OCI-LY3 (cell line): ENCODE results near the gene TCAF1.
"Not testable (repeated sequence)": the region's sequence is repeated elsewhere in the genome, so short reads cannot be mapped to it uniquely, and the experiment has no call there.

Experiments used
- H2AFZ ChIP-seq: fragments of 200-600, 300-600 bp; shearing (Covaris generic); 2 replicates; pipeline ENCODE4 v1.6.0; 2014; ENCODE audit warnings: antibody characterized with exemption, low read depth, low read length
- H3K27ac ChIP-seq: fragments of 200-600, 300-600 bp; sonication (generic); 2 replicates; pipeline ENCODE4 v1.5.1; 2014; ENCODE audit warnings: mild to moderate bottlenecking, low read length, moderate library complexity, mixed read lengths
- H3K27me3 ChIP-seq: fragments of 200-600, 300-600 bp; sonication (generic); 2 replicates; pipeline ENCODE4 v1.6.1; 2014; ENCODE audit warnings: low read depth, low read length, mixed read lengths
- H3K36me3 ChIP-seq: fragments of 200-600, 300-600 bp; sonication (generic); replicated peaks from 2 replicates; pipeline ENCODE3; 2014; ENCODE audit warnings: low read depth, low read length, mixed read lengths
- H3K4me1 ChIP-seq: fragments of 300-600, 200-600 bp; sonication (generic); 2 replicates; pipeline ENCODE4 v1.6.1; 2014; ENCODE audit warnings: low read length, mixed read lengths
- H3K4me2 ChIP-seq: fragments of 200-600, 300-600 bp; sonication (generic); 2 replicates; pipeline ENCODE4 v1.6.1; 2014; ENCODE audit warnings: low read length, mixed read lengths
- H3K4me3 ChIP-seq: fragments of 300-600, 200-600 bp; sonication (generic); 2 replicates; pipeline ENCODE4 v1.5.1; 2014; ENCODE audit warnings: antibody characterized with exemption, mild to moderate bottlenecking, low read length, moderate library complexity
- H3K79me2 ChIP-seq: fragments of 300-600, 200-600 bp; shearing (Covaris generic); 2 replicates; pipeline ENCODE4 v1.6.1; 2014; ENCODE audit warnings: mild to moderate bottlenecking, low read length, mixed read lengths
- H3K9ac ChIP-seq: fragments of 300-600, 200-600 bp; shearing (Covaris generic); 2 replicates; pipeline ENCODE4 v1.6.0; 2014; ENCODE audit warnings: mild to moderate bottlenecking, low read length, moderate library complexity
- H3K9me3 ChIP-seq: fragments of 200-600, 300-600 bp; shearing (Covaris generic); 2 replicates; pipeline ENCODE4 v1.6.1; 2014; ENCODE audit warnings: low read length, mixed read lengths; ENCODE audit not compliant: insufficient read depth
- H4K20me1 ChIP-seq: fragments of 200-600, 300-600 bp; sonication (generic); 2 replicates; pipeline ENCODE4 v1.6.1; 2016; ENCODE audit warnings: low read length, mixed read lengths; ENCODE audit not compliant: insufficient read depth
- EZH2phosphoT487 ChIP-seq: fragments of 200-600 bp; shearing (Covaris generic); IDR thresholded peaks from 2 replicates; pipeline ENCODE4 v1.6.1; 2018; ENCODE audit warnings: antibody characterized with exemption, mixed run types, low read depth
- TF ChIP-seq, protein P1 (sequence below): fragments of 200-600, 300-600 bp; sonication (generic); IDR thresholded peaks from 2 replicates; pipeline ENCODE4 v1.5.1; 2014; ENCODE audit warnings: antibody characterized with exemption, low read length, low read depth

Gene TCAF1

DNA sequence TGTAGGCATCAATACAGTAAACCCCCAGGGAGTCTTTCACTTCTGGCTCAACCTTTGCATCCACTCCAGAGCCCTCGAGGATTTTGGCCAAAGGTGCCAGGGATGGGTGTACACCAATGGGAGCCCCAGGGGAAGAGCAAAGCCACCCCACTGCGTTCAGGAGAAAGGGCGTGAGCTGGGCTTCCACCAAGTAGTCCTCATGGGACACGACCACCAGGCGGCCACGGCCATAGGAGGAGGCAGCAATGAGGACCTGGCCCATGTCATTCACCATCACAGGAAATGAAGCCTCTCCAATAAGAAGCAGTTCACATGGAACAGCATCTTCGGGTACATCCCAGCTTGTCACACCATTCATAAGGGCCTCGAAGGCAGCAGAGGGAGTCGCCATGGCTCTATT is 25.8 kb downstream of the TCAF1 start:
- no peaks in the 10 kb centered on the region for H3K79me2 ChIP-seq
- H2AFZ ChIP-seq: no peak overlapping the region
- no peak overlapping the region for H3K27ac ChIP-seq
- H3K9ac ChIP-seq: no peak overlapping the region
- 0 out of 2 replicates have a peak, but pooled peaks cover 2% of the 10 kb centered on the region for H4K20me1 ChIP-seq
- H3K36me3 ChIP-seq: peaks cover 20% of the 10 kb centered on the region
- no peak overlapping the region for H3K4me3 ChIP-seq
- no peaks in the 10 kb centered on the region for H3K9me3 ChIP-seq
- TF ChIP-seq EZH2phosphoT487: no peak
- TF ChIP-seq, protein P1, sequence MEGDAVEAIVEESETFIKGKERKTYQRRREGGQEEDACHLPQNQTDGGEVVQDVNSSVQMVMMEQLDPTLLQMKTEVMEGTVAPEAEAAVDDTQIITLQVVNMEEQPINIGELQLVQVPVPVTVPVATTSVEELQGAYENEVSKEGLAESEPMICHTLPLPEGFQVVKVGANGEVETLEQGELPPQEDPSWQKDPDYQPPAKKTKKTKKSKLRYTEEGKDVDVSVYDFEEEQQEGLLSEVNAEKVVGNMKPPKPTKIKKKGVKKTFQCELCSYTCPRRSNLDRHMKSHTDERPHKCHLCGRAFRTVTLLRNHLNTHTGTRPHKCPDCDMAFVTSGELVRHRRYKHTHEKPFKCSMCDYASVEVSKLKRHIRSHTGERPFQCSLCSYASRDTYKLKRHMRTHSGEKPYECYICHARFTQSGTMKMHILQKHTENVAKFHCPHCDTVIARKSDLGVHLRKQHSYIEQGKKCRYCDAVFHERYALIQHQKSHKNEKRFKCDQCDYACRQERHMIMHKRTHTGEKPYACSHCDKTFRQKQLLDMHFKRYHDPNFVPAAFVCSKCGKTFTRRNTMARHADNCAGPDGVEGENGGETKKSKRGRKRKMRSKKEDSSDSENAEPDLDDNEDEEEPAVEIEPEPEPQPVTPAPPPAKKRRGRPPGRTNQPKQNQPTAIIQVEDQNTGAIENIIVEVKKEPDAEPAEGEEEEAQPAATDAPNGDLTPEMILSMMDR: no peak
- no peaks in the 10 kb centered on the region for H3K4me1 ChIP-seq
- no peak overlapping the region for H3K4me2 ChIP-seq
- H3K27me3 ChIP-seq: no peaks in the 10 kb centered on the region

DNA sequence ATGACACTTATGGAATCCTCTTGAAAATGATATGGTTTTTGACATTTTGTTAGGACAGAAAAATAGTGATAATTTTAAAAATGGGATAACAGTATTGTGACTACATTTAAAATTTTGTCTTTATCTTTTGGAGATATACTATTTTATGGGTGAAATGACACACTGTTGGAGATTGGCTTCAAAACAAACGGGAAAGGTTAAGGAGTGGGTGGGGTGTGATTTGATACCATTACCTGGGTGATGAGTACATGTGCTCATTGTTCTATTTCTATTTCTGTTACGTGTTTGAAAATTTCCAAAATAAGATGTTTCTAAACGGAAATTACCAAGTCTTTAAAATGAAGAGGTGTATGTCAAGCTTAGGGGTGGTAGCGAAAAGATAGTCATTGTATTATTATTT is 28.7 kb downstream of the TCAF1 start:
- not testable (repeated sequence) for H3K4me3 ChIP-seq, H3K27ac ChIP-seq, H3K4me2 ChIP-seq, H3K79me2 ChIP-seq, H4K20me1 ChIP-seq, H3K9me3 ChIP-seq, H3K4me1 ChIP-seq, H3K27me3 ChIP-seq, H3K9ac ChIP-seq, H2AFZ ChIP-seq
- H3K36me3 ChIP-seq: peaks cover 15% of the 10 kb centered on the region

DNA sequence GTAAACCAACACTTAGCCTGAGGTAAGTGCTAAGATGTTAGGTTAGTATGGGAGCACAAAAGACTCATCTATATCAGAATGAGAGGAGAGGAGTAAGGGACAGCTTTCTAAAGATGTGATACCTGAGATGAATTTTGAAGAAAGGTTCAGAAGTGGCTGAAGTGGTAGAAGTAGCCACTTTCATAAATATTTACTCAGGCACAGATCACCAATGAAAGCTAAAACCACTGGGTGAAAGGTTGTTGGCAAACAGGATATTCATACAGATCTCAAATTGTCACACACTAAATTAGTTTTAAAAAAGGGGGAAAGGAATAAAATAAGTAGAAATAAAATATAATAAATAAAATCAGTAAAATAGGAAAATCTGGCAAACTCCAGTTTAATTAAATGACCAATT is 30.4 kb downstream of the TCAF1 start:
- not testable (repeated sequence) for H3K4me1 ChIP-seq, H2AFZ ChIP-seq, H3K27ac ChIP-seq, H3K9ac ChIP-seq, H3K4me3 ChIP-seq, H3K9me3 ChIP-seq, H4K20me1 ChIP-seq, H3K4me2 ChIP-seq, H3K27me3 ChIP-seq, H3K79me2 ChIP-seq
- peaks cover 15% of the 10 kb centered on the region for H3K36me3 ChIP-seq

- H3K9me3 ChIP-seq, H3K27me3 ChIP-seq, H3K4me1 ChIP-seq, H3K36me3 ChIP-seq, H2AFZ ChIP-seq, H3K9ac ChIP-seq, H3K27ac ChIP-seq, H3K79me2 ChIP-seq, H4K20me1 ChIP-seq, H3K4me3 ChIP-seq, H3K4me2 ChIP-seq: not testable (repeated sequence)
Observed at GRCh38 chr7:143857994-143858393, 44.0 kb downstream of the TCAF1 start.

DNA sequence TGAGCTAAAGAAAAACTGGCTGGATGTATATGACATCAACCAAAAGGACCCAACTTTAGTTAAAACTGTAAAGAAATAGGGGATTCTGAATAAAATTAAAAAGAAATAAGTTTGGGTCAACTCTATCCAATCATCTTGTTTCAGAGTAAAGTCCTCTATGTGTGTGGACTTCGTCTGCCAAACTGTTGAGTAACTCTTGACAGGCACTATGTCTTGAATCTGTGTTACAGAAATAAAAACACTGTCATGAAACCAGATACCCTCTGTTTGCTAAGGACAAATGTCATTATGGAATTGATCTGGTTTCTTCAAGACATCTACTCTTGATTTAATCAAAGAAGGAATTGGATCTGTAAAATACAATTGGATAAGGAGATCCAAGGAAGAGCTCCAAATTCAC is 46.5 kb downstream of the TCAF1 start:
- H3K27me3 ChIP-seq: not testable (repeated sequence)

DNA sequence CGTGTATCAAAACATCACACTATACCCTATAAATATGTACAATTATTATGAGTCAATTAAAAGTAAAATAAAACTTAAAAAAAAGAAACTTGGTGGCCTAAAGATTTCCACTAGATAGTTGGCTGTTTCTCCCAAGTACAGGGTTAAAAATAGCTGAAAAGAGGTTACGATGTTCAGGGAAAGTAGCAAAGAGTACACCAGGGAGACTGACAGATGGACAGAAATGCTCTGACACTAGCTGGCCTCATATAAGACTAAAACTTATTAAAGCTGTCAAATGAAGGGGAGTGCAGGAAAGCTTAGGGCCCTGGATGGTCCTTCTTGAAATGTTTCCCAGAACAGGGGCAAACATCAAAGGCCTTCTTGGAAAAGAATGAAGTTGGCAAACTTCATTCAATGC is 51.3 kb downstream of the TCAF1 start:
- H3K36me3 ChIP-seq: peaks cover 36% of the 10 kb centered on the region
- no peak for TF ChIP-seq EZH2phosphoT487
- H3K27me3 ChIP-seq: no peaks in the 10 kb centered on the region
- no peaks in the 10 kb centered on the region for H4K20me1 ChIP-seq
- no peak overlapping the region for H2AFZ ChIP-seq
- no peak overlapping the region for H3K9ac ChIP-seq
- no peaks in the 10 kb centered on the region for H3K79me2 ChIP-seq
- no peak overlapping the region for H3K27ac ChIP-seq
- no peaks in the 10 kb centered on the region for H3K4me1 ChIP-seq
- no peak overlapping the region for H3K4me3 ChIP-seq
- H3K9me3 ChIP-seq: peaks cover 34% of the 10 kb centered on the region; the same call in 1 of the 2 replicates
- no peak overlapping the region for H3K4me2 ChIP-seq

More for the DNA sequence above, 46.5 kb downstream of the TCAF1 start:
- H3K36me3 ChIP-seq, H3K79me2 ChIP-seq, H3K9ac ChIP-seq, H3K4me3 ChIP-seq, H2AFZ ChIP-seq, H3K4me1 ChIP-seq, H3K9me3 ChIP-seq, H3K4me2 ChIP-seq, H3K27ac ChIP-seq, H4K20me1 ChIP-seq: not testable (repeated sequence)
